BLaER1 treated with 17β-estradiol and CSF1 and Interleukin-3, amounts not matched to agents 10 nM and 100 nM (cell line): ENCODE results near the gene HYCC1.
"Not testable (repeated sequence)": the region's sequence is repeated elsewhere in the genome, so short reads cannot be mapped to it uniquely, and the experiment has no call there.

Source experiments
- H3K27ac ChIP-seq, 11 experiments: shearing (Covaris generic); formaldehyde crosslinking; 2 replicates each; pipeline ENCODE4 v1.8.1; 2022
- H3K27me3 ChIP-seq, 11 experiments: shearing (Covaris generic); formaldehyde crosslinking; 2 replicates each; pipeline ENCODE4 v1.8.1; 2022
- H3K36me3 ChIP-seq, 11 experiments: shearing (Covaris generic); formaldehyde crosslinking; 2 replicates each; pipeline ENCODE4 v1.8.1; 2022
- H3K4me1 ChIP-seq, 10 experiments: shearing (Covaris generic); formaldehyde crosslinking; 2 replicates each; pipeline ENCODE4 v1.8.1; 2022
- H3K4me2 ChIP-seq, 11 experiments: shearing (Covaris generic); formaldehyde crosslinking; 2 replicates each; pipeline ENCODE4 v1.8.1; 2022
- H3K4me3 ChIP-seq, 10 experiments: shearing (Covaris generic); formaldehyde crosslinking; 2 replicates each; pipeline ENCODE4 v1.8.1; 2022
- H3K9ac ChIP-seq, 11 experiments: shearing (Covaris generic); formaldehyde crosslinking; 2 replicates each; pipeline ENCODE4 v1.8.1; 2022
- H3K9me3 ChIP-seq, 11 experiments: shearing (Covaris generic); formaldehyde crosslinking; replicated peaks in 1 of 11; 2 replicates each; pipeline ENCODE4 v1.8.1; 2022
- H4K20me1 ChIP-seq, 11 experiments: shearing (Covaris generic); formaldehyde crosslinking; 2 replicates each; pipeline ENCODE4 v1.8.1; 2022
- Cebpa-rat ChIP-seq, 11 experiments: shearing (Covaris generic); IDR thresholded peaks; 2 replicates each; pipeline ENCODE4 v1.8.1; 2022

Gene HYCC1

DNA sequence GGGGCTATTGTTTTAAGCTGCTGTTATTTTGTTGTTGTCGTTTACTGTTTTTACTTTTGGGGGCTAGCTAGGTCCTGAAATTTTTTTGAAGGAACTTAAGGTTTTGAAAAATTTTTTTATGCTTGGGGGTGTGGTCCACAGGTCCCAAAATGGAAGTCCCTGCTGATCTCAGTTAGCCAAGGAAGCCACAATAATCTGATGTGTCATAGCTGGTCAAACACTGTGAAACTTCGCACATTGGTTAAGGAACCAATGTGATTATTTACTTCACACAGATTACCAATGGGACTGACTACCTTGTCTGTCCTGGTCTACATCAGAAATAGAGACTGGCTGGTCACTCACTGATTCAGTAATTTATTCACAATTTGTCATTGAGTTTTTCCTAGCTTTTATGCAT, 29.5 kb upstream of the HYCC1 start:
- Histone ChIP-seq H3K36me3 (no peaks in the 10 kb centered on the region), H3K4me1 (peaks cover 0 to 6% (median 0%) of the 10 kb centered on the region in 10 experiments; a peak in 5 of 20 replicates), H4K20me1 (no peaks in the 10 kb centered on the region), H3K9me3 (peaks cover 0 to 18% (median 6%) of the 10 kb centered on the region in 11 experiments; a peak in 11 of 22 replicates), H3K9ac (no peak overlapping the region), H3K4me2 (peak overlapping the region in 1 of 11 experiments; percentile 3; a peak in 1 of 22 replicates), H3K4me3 (no peak overlapping the region), H3K27ac (no peak overlapping the region), H3K27me3 (no peaks in the 10 kb centered on the region)
- no peak for TF ChIP-seq Cebpa-rat (IDR thresholded peaks at IDR 0.05)

DNA sequence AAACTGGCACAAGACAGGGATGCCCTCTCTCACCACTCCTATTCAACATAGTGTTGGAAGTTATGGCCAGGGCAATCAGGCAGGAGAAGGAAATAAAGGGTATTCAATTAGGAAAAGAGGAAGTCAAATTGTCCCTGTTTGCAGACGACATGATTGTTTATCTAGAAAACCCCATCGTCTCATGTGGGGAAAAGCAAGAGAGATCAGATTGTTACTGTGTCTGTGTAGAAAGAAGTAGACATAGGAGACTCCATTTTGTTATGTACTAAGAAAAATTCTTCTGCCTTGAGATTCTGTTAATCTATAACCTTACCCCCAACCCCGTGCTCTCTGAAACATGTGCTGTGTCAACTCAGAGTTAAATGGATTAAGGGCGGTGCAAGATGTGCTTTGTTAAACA, 25.7 kb upstream of the HYCC1 start:
- not testable (repeated sequence) for H3K27ac ChIP-seq, H3K9ac ChIP-seq, H3K27me3 ChIP-seq, H3K9me3 ChIP-seq, H3K36me3 ChIP-seq, H4K20me1 ChIP-seq, H3K4me1 ChIP-seq, H3K4me3 ChIP-seq, H3K4me2 ChIP-seq

DNA sequence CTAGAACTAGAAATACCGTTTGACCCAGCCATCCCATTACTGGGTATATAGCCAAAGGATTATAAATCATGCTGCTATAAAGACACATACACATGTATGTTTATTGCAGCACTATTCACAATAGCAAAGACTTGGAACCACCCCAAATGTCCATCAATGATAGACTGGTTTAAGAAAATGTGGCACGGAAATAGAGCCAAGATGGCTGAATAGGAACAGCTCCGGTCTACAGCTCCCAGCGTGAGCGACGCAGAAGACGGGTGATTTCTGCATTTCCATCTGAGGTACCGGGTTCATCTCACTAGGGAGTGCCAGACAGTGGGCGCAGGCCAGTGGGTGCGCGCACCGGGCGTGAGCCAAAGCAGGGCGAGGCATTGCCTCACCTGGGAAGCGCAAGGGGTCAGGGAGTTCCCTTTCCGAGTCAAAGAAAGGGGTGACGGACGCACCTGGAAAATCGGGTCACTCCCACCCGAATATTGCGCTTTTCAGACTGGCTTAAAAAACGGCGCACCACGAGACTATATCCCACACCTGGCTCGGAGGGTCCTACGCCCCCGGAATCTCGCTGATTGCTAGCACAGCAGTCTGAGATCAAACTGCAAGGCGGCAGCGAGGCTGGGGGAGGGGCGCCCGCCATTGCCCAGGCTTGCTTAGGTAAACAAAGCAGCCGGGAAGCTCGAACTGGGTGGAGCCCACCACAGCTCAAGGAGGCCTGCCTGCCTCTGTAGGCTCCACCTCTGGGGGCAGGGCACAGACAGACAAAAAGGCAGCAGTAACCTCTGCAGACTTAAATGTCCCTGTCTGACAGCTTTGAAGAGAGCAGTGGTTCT, 21.8 kb upstream of the HYCC1 start:
- not testable (repeated sequence) for H4K20me1 ChIP-seq, H3K4me1 ChIP-seq, H3K27me3 ChIP-seq, H3K27ac ChIP-seq, H3K4me3 ChIP-seq, H3K36me3 ChIP-seq, H3K4me2 ChIP-seq, H3K9ac ChIP-seq
- peaks cover 0 to 12% (median 4%) of the 10 kb centered on the region in 11 experiments; a peak in 2 of 22 replicates for H3K9me3 ChIP-seq

DNA sequence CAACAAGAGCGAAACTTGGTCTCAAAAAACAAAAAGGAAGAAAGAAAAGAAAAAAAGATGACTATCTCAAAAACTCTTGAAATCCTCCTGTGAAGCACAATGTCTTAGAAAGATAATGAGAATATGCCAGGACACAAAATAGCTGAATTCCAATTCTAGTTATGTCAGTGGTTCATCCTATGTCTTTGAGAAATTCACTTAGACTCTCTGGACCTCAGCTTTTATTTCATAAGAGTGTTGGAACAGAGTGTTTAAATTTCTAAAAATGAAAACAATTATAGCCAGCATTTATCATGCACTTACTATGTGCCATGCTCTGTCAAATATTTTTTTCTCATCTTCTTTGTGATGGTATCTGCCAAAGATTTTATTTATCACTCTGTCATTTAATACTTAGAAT, 13.3 kb upstream of the HYCC1 start:
- no peak for TF ChIP-seq Cebpa-rat (IDR thresholded peaks at IDR 0.05)
- Histone ChIP-seq H3K9ac (no peak overlapping the region), H3K4me2 (no peak overlapping the region), H3K36me3 (no peaks in the 10 kb centered on the region), H3K4me3 (no peak overlapping the region), H3K4me1 (peaks cover 0 to 16% (median 0%) of the 10 kb centered on the region in 10 experiments; a peak in 6 of 20 replicates), H4K20me1 (no peaks in the 10 kb centered on the region), H3K27ac (no peak overlapping the region), H3K27me3 (no peaks in the 10 kb centered on the region), H3K9me3 (peaks cover 0 to 17% (median 0%) of the 10 kb centered on the region in 11 experiments; a peak in 5 of 22 replicates)

GRCh38 chr7:23026164-23026563, 12.2 kb upstream of the HYCC1 start:
- H3K9ac ChIP-seq, result no peak overlapping the region
- H3K36me3 ChIP-seq, result no peaks in the 10 kb centered on the region
- no peak for TF ChIP-seq Cebpa-rat (IDR thresholded peaks at IDR 0.05)

GRCh38 chr7:23024454-23024853, 10.5 kb upstream of the HYCC1 start:
- Histone ChIP-seq H3K4me3 (no peak overlapping the region), H3K27me3 (no peaks in the 10 kb centered on the region), H3K9me3 (peaks cover 0 to 26% (median 7%) of the 10 kb centered on the region in 11 experiments; a peak in 6 of 22 replicates), H3K27ac (no peak overlapping the region), H4K20me1 (no peaks in the 10 kb centered on the region), H3K9ac (no peak overlapping the region), H3K36me3 (no peaks in the 10 kb centered on the region), H3K4me1 (peaks cover 0 to 44% (median 9%) of the 10 kb centered on the region in 10 experiments; a peak in 9 of 20 replicates), H3K4me2 (peak overlapping the region in 2 of 11 experiments; percentile 32 to 47; a peak in 2 of 22 replicates)
- TF ChIP-seq Cebpa-rat (IDR thresholded peaks at IDR 0.05), result no peak

More at GRCh38 chr7:23026164-23026563, 12.2 kb upstream of the HYCC1 start:
- H3K4me1 ChIP-seq, result peaks cover 0 to 27% (median 2%) of the 10 kb centered on the region in 10 experiments; a peak in 9 of 20 replicates
- no peak overlapping the region for H3K4me2 ChIP-seq
- no peaks in the 10 kb centered on the region for H3K27me3 ChIP-seq
- H3K9me3 ChIP-seq, result peaks cover 0 to 24% (median 7%) of the 10 kb centered on the region in 11 experiments; a peak in 6 of 22 replicates
- no peak overlapping the region for H3K4me3 ChIP-seq
- H4K20me1 ChIP-seq, result no peaks in the 10 kb centered on the region
- no peak overlapping the region for H3K27ac ChIP-seq

DNA sequence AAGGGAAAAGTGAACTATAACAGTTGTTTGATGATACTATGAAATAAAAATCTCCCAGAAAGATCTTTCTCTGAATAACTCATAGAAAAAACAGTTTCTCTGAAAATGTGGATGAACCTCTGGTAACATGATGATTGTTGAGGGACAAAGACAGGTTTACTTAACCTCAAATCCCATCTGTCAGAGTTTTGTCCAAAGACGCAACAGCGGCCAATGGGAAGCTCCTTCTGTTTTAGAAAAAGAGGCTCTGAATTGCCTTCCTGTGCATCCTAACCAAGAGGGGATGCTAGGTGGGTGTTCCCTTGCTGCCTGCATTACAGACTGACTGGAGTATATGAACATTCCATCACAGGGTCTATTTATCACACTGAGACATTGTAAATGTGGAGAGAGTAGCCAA, 8.9 kb upstream of the HYCC1 start:
- Histone ChIP-seq H3K4me3 (no peak overlapping the region), H4K20me1 (no peaks in the 10 kb centered on the region), H3K4me1 (peaks cover 0 to 60% (median 12%) of the 10 kb centered on the region in 10 experiments; a peak in 16 of 20 replicates), H3K9ac (no peak overlapping the region), H3K27ac (peak overlapping the region in 1 of 11 experiments; percentile 84; a peak in 2 of 22 replicates), H3K36me3 (no peaks in the 10 kb centered on the region), H3K4me2 (peak overlapping the region in 2 of 11 experiments; percentile 81 to 83; a peak in 4 of 22 replicates), H3K27me3 (no peaks in the 10 kb centered on the region), H3K9me3 (peaks cover 0 to 26% (median 7%) of the 10 kb centered on the region in 11 experiments; a peak in 11 of 22 replicates)
- no peak for TF ChIP-seq Cebpa-rat (IDR thresholded peaks at IDR 0.05)

GRCh38 chr7:23022258-23022769, 8.4 kb upstream of the HYCC1 start:
- Histone ChIP-seq H3K9ac (no peak overlapping the region; a peak in 1 of 22 replicates), H4K20me1 (no peaks in the 10 kb centered on the region), H3K27ac (peak overlapping the region in 2 of 11 experiments; percentile 73 to 84; a peak in 4 of 22 replicates), H3K4me3 (no peak overlapping the region), H3K27me3 (no peaks in the 10 kb centered on the region), H3K9me3 (peaks cover 0 to 26% (median 7%) of the 10 kb centered on the region in 11 experiments; a peak in 11 of 22 replicates), H3K36me3 (no peaks in the 10 kb centered on the region), H3K4me1 (peaks cover 2 to 65% (median 17%) of the 10 kb centered on the region in 10 experiments), H3K4me2 (peak overlapping the region in 3 of 11 experiments; percentile 52 to 83 (median 81); a peak in 7 of 22 replicates)
- TF ChIP-seq Cebpa-rat (IDR thresholded peaks at IDR 0.05), result no peak

- Histone ChIP-seq H4K20me1 (no peaks in the 10 kb centered on the region), H3K4me1 (peaks cover 9 to 72% (median 24%) of the 10 kb centered on the region in 10 experiments), H3K4me2 (peak overlapping the region in 4 of 11 experiments; percentile 58 to 83 (median 78); a peak in 8 of 22 replicates), H3K9me3 (peaks cover 4 to 26% (median 9%) of the 10 kb centered on the region in 11 experiments; a peak in 12 of 22 replicates), H3K27me3 (no peaks in the 10 kb centered on the region), H3K27ac (peak overlapping the region in 4 of 11 experiments; percentile 29 to 84 (median 76); a peak in 7 of 22 replicates), H3K9ac (peak overlapping the region in 1 of 11 experiments; percentile 67; a peak in 1 of 22 replicates), H3K4me3 (0 out of 20 replicates have a peak overlapping the region, but pooled peaks of 1 of the 10 experiments have one; percentile 12), H3K36me3 (no peaks in the 10 kb centered on the region)
- TF ChIP-seq Cebpa-rat (IDR thresholded peaks at IDR 0.05), result no peak
Observed at GRCh38 chr7:23021596-23021995, 7.7 kb upstream of the HYCC1 start.
